NCI-H2227 (cell line): Measurements from ENCODE around the gene ATP1A3.
A peak's percentile ranks its signal among the peaks of the same experiment; 100 is the strongest.
"Not testable (repeated sequence)": the region's sequence is repeated elsewhere in the genome, so short reads cannot be mapped to it uniquely, and the experiment has no call there.

ENCODE experiments used
- DNase-seq: peaks from one replicate; lab custom pipeline; 2025; ENCODE audit not compliant: unreplicated experiment; lab: John Stamatoyannopoulos, UW

ATP1A3 gene

DNA sequence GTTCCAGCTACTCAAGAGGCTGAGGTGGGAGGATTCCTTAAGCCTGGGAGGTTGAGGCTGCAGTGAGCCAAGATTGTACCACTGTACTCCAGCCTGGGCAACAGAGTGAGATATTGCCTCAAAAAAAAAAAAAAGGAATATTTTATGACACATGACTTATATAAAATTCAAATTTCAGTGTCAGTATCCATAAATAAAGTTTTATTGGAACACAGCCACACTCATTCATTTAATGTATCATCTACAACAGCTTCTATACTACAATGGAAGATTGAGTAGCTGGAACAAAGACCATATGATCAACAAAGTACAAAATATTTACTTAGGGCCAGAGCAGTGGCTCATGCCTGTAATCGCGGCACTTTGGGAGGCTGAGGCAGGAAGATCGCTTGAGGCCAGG is 18.7 kb upstream of the ATP1A3 start:
- not testable (repeated sequence) for DNase-seq

GRCh38 chr19:42010245-42011126 is 16.5 kb upstream of the ATP1A3 start:
- no peak for DNase-seq

- no peak for DNase-seq
Measured at GRCh38 chr19:42006569-42006968, 12.5 kb upstream of the ATP1A3 start.

DNA sequence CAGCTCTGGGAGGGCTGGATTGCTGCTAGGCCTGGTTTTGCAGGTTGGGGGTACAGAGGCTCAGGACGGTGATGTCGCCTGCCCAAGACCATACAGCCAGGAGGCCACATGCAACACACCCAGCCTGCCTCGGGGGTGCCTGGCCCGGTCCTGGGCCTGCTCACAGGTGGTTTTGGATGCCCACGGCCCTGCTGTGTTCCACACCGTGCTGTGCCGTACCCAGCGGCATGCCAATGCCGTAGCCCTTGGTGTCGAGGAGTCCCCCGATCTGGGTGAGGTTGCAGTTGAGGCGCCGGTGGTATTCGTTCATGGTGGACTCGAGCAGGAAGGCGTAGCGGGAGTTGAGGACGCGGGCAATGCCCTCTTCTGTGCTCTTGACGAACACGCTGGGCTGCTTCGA is 11.5 kb upstream of the ATP1A3 start:
- DNase-seq, result no peak

- DNase-seq, result no peak
Measured at GRCh38 chr19:42003506-42004294, 9.7 kb upstream of the ATP1A3 start.

DNA sequence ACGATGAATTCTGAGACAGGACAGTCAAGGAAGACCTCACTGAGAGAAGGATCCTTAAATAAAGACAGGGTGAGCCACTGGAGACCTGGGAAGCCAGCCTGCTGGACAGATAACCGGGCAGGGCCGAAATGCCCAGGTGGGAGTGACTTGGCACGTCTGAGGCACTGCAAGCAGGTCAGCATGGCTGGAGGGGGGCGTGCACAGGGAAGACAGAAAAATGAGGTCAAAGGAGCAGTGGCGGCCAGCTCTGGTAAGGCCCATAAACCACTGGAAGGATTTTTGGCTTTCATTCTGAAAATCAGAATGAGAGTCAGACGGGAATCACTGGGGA is 5.8 kb upstream of the ATP1A3 start:
- DNase-seq, result no peak

DNA sequence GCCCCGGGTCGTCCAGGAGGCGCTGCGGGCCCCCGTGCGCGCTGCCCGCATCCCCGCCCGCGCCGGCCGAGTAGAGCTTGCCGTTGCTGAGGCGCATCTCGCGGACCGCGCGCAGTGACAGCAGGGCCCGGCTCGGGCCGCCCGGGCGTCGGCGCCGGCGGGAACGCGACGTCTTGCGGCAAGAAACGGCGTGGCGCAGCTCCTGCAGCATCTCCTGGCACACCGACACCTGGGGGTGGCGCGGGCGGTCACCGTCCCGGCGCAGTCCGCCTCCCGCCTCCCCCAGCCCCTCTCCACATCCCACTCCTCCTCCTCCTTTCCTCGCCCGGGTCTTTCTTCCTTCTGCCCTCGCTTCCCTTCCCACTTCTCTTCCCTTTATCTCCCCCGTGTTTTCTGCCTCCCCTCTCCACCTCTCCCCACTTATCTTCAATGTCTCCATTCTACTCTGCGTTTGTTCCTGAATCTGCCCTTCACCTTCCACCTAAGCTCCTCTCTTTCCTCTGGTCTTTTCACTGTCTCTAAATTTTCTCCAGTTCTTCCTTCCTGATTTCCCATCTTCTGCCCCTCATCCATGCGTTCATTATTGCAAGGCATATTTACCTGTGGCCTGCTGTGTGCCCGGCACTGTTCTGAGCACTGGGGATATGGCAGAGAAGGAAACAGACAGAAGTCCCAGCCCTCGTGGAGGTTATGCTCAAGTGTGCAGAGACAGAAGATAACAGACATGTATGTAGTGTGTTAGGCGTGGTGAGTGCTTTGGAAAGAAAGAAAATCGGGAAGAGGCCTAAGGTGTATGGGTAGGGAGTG is 5.2 kb upstream of the ATP1A3 start:
- DNase-seq, result no peak

DNA sequence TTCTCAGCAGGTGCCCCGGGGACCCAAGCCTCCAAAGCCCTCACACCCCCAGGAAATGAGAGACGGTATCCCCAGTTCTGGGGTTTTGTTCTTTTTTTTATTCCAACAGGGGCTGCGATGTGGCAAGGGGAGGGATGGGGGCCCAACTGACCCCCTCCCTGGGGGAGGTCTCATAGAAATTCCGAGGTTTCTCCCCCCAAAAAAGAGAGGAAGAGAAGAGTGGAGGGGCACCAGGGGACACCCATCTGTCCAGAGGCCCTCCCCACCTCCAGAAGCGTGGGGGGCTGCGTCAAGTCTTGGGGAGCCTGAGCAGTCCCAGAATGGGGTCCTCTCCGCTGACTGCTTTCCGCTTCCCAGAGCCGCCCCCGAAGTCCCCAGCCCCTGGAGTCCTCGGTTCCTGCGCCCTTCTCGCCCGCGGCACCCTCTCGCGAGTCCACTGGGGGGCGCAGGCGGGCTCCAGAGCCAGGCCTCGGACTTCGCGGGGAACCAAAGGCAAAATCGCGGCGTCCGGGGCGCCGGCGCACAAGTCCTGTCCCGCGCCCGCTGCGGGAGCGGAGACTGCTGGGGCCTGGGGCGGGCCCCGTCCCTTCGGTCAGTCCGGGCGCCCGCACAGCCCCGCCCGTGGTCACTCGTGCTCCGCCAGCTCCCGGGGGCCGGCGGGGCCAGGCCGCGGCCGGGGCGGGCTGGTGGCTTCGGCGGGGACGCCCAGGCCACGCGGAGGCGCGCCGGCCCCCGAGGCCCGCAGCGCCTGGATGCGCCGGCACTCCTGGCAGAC is 4.4 kb upstream of the ATP1A3 start:
- no peak for DNase-seq

- peak; percentile 95 for DNase-seq
Measured at GRCh38 chr19:41997851-41998229, 3.8 kb upstream of the ATP1A3 start.

DNA sequence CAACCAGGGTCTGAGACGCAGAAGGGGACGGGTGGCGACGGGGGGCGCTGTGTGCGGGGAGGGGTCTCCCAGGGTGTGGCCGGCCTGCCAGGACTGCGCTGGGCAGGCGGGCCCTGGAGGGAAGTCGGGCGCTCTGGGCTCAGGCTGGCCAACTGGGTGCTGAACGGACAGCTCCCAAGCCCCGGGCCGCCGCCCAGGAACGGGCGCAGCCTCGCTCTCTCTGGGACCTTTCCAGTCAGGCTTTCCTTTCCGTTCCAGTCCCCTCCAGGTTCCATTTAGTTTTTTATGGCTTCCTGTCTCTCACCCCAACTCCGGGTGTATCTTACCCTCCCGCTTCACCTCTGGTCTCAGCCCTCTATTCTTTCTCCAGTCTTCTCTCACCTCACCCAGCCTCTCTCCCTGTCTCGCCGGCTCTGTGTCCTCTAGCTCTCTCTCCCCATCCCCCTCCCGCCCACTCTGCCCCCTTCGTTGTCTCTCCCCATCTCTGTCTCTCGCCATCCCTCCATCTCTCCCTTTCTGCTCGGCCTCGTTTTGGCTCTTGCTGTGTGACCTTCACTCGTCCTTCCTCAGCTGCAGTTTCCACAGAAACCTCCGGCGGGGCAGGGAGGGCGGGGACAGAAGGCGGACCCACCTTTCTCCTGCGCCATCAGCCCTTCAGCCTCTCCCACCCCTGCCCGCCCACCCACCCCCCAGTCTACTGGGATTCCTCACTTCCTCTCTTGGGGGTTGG is 3.3 kb upstream of the ATP1A3 start:
- peak; percentile 95 for DNase-seq

- DNase-seq, result peak; percentile 100
Measured at GRCh38 chr19:41995959-41996797, 2.1 kb upstream of the ATP1A3 start.

- no peak for DNase-seq
Measured at GRCh38 chr19:41994994-41995958, 1.2 kb upstream of the ATP1A3 start.

- DNase-seq, result peak; percentile 84
Measured at GRCh38 chr19:41994521-41994971, 516 bp upstream of the ATP1A3 start.

DNA sequence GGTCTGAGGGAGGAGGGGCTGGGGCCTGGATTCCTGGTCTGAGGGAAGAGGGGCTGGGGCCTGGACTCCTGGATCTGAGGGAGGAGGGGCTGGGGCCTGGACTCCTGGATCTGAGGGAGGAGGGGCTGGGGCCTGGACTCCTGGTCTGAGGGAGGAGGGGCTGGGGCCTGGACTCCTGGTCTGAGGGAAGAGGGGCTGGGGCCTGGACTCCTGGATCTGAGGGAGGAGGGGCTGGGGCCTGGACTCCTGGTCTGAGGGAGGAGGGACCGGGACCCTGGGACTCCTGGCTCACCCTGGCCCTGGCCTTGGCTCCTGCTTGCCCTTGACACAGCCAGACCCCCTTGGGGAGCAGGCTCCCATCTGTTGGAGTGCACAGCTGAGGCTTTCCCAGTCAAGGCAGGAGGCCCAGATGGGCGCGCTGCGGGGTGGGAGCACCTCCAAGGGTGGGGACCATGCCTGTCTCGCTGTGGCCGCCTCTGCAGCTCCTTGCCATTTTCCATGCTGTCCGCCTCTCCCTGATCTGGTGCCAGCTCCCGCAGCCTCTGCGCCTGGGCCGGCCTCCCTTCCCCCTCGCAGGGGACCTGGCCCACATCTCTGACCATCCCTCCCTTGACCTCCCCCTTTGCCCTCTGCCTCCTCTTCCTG is 2.0 kb downstream of the ATP1A3 start:
- DNase-seq, result not testable (repeated sequence)

DNA sequence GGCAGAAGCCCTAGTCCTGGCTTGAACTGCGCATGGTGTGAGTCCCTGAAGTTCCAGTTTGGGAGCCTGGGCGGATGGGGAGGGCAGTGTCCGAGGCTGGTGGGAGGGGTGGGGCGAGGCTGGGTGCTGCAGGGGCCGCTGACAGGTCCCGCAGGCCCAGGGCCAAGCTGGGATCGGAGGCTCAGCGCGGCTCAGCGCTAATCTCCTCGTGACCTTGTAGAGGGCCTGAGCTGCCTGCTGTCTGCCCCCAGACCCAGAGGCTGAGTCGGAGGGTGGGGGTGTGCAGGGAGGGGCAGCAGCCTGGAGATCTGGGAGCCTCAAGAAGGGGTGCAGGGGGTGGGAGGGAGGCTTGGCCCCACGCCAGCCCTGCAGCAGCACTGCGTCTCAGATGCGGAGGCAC is 3.0 kb downstream of the ATP1A3 start:
- no peak for DNase-seq

DNA sequence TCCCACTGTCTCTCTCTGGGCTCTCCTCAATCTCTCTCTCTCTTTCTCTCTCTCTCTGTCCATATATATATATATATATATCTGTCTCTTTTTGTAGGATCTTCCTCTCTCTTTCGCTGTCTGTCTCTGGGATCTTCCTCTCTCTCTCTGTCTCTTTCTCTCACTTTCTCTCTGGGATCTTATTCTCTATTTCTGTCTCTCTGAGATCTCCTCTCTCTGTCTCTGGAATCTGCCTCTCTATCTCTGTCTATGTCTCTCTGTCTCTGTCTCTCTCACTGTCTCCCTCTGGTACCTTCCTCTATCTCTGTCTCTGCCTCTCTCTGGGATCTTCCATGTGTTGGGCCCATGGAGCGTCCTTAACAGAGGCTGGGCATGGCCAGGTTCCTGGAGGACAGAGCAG is 3.4 kb downstream of the ATP1A3 start:
- no peak for DNase-seq

DNA sequence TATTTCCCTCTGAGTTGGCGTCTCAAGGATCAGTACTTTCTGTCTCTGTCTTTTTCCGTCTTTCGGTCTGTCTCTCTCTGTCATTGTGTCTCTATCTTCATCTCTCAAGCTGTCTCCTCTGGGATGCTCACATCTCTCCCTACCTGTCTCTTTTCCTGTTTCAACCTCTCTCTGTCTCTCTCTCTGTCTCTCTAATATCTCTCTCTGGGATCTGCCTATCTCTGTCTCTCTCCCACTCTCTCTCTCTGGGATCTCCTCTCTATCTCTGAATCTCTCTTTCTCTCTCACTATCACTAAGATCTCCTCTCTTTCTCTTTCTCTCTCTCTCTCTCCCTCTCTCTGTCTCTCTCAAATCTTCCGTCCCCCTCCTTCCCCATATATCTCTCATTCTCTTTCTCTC is 4.0 kb downstream of the ATP1A3 start:
- no peak for DNase-seq

DNA sequence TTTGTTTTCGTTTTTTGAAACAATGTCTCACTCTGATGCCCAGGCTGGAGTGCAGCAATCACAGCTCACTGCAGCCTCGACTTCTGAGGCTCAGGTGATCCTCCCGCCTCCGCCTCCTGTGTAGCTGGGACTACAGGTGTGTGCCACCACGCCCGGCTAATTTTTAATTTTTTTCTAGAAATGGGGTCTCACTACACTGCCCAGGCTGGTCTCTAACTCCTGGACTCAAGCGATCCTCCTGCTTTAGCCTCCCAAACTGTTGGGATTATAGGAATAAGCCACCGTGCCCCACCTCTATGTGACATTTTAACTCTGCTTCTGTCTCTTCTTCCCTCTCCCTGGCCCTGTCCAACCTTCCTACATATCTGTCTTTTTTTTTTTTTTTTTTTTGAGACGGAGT is 5.1 kb downstream of the ATP1A3 start:
- DNase-seq, result no peak
